LNCAP (cell line): ENCODE measurements around the gene NIPAL4.

ENCODE experiments used
- TF ChIP-seq, protein P1 (sequence below): fragments of 450-650 bp; IDR thresholded peaks from 2 replicates; pipeline ENCODE4 v1.5.1; 2017; ENCODE audit warnings: mild to moderate bottlenecking

Gene NIPAL4

DNA sequence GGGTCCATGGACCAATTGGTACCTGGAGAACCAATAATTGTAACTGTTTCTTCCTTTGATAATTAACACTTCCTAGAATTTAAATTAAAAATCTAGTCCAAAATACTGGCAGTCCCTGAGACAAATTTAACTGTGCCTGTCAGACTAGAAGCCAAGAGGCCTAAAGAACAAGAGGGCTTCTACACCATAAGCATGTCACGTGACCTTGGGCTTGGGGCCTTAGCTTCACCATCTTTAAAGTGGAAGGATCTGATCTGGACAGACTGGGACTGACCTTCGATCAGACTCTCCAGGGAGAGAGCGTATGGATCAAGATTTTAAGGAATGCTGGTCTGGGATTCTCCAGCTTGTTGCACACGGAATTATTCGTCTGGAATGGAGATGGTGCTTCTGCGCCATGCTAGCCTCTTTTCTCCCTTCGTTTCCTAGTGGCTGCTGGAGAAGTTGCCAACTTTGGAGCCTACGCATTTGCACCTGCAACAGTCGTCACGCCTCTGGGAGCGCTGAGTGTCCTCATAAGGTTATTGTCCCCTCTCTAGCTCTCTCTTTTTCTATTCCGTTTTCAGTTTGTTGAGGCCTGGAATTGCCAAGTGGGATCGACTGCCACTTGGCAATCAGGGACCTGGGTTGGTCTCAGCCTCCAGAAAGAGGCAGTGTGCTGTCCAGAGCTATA, 8.4 kb downstream of the NIPAL4 start:
- TF ChIP-seq, protein P1, sequence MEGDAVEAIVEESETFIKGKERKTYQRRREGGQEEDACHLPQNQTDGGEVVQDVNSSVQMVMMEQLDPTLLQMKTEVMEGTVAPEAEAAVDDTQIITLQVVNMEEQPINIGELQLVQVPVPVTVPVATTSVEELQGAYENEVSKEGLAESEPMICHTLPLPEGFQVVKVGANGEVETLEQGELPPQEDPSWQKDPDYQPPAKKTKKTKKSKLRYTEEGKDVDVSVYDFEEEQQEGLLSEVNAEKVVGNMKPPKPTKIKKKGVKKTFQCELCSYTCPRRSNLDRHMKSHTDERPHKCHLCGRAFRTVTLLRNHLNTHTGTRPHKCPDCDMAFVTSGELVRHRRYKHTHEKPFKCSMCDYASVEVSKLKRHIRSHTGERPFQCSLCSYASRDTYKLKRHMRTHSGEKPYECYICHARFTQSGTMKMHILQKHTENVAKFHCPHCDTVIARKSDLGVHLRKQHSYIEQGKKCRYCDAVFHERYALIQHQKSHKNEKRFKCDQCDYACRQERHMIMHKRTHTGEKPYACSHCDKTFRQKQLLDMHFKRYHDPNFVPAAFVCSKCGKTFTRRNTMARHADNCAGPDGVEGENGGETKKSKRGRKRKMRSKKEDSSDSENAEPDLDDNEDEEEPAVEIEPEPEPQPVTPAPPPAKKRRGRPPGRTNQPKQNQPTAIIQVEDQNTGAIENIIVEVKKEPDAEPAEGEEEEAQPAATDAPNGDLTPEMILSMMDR: no peak

DNA sequence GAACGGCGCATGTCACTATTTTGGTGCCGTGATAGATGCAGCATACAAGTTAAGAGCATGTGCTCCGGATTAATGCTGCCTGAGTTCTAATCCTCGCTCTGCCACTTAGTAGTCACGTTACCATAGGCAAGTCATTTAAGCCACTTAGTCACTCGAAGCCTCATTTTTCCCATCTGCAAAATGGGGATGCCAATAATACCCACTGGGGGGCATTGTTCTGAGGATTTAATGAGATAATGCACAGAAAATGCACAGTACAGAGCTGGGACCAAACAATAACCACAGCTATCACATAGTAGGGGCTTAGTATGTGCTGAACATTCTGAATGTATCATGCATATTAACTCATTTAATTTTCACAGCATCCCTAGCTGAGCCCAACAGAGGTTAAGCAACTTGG, 9.1 kb downstream of the NIPAL4 start:
- TF ChIP-seq, protein P1: no peak

DNA sequence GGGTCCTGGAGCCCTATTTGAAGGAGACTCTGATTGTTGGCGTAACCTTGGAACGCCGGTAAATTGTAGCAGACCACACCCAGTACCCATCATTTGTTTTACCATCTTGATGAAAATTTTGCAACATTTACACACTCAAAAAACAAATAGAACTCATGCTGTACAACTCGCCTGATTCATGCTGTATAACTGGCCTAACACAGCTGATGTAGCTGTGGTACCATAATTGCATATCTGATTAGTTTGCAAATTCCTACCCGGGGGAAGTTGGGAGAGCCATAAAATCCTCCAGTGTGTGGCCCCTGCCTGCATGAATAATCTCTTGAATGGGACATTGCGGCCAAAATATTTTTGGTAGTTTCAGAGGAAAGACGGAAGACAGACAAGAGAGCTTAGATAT, 9.7 kb downstream of the NIPAL4 start:
- TF ChIP-seq, protein P1: no peak

DNA sequence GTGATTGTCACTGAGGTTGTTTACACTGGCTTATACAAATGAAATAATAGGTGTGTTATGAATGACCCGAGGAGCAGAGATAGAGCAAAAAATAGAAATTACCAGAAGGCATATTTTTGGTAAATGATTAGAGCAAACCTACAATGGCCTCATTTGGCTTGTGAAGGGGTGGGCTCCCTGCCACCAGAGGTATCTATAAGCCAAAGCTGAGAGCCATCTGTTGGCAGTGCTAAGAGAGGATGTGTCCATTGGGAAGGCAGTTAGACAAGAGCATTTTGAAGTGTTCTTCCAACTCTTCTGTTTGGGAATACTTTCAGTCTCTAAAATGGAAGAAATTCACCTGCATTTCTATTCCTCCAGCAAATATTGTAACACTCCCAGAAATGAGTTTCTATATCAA, 10.6 kb downstream of the NIPAL4 start:
- TF ChIP-seq, protein P1: no peak

DNA sequence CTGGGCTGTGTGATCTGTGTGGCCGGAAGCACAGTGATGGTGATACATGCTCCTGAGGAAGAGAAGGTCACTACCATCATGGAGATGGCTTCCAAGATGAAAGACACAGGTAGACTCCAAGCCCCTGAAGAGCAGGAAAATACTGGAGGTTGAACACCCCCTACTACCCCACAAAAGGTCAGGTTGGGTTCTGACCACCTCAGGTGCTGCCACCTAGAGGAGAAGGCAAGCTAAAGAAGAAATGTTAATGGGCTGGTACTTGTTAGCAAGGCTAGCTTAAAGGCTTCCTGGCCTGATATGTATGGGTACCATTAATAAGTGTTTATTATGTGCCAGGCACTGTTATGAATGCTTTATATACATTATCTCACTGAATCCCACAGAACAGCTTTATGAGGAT, 11.7 kb downstream of the NIPAL4 start:
- TF ChIP-seq, protein P1: peak; percentile 69

DNA sequence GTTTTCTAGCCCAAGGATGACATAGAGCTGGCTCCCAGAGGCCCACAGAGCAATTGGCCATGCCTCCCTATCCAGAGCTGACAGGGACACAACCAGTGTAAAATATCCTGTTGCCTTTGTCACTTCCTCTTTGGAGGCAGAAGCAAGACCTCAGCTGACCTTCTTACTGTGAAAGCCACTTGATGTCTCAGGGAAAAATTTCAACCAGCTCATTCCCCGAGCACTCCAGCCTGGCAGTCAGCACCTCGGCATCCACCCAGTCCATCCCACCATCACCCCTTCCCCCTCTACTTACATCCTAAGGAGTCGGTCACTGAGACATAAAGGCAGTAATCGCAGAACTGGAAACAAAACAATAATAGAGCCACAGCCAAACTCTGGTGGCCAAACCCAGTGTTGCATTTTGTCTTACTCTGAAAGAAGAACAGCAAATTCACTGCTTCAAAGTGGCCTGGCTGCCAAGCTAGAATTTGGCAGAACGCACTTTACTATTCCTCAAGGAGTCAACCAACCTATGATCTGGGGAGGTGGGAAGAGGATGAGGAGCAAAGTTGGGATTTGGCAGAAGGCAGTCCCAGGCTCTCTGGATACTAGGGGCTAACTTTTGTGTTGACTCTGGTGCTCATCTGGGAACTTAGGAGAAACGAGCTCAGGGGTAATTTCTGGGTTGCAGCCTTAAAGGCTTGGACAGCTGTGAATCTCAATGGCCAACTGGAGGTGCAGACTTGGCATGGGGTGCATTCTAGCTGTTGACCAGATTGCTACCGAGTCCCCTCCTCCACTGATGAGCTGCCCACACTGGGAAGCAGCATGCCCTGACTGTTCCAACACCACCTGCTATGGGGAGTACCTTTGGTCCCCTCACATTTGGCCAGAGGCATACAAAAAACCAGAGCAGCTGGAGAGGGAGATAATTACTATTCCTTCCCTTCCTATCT, 13.6 kb downstream of the NIPAL4 start:
- TF ChIP-seq, protein P1: no peak

DNA sequence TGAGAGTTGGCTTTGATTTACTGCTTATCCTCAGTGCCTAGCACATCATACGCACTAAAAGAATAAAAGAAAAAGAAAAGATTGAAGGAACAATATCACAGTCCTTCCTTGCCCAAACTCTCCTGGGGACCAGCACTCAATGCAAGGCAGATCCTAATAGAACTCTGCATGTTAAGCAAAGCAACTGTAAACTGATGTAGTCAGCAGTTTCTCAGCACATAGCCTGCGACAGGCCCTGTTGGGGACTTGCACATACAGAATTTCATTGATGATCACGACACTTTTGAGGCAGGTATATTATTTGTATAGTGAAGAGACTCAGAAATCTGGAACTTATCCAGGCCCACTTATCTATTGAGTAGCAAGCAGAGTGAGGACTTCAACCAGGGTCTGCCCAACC, 15.4 kb downstream of the NIPAL4 start:
- TF ChIP-seq, protein P1: no peak
